ENCODE results near the gene SNRPD2. TPM values are rescaled to one million over a fixed set of nuclear protein-coding genes. Genes with fewer than 3 reads are reported as not detected.
A peak's percentile ranks its signal among the peaks of the same experiment; 100 is the strongest.
"Not testable (repeated sequence)": the region's sequence is repeated elsewhere in the genome, so short reads cannot be mapped to it uniquely, and the experiment has no call there.

The SNRPD2 gene
- total RNA-seq, 4 donors from 2014 or later = 96.0 to 386 (median 310) TPM

DNA sequence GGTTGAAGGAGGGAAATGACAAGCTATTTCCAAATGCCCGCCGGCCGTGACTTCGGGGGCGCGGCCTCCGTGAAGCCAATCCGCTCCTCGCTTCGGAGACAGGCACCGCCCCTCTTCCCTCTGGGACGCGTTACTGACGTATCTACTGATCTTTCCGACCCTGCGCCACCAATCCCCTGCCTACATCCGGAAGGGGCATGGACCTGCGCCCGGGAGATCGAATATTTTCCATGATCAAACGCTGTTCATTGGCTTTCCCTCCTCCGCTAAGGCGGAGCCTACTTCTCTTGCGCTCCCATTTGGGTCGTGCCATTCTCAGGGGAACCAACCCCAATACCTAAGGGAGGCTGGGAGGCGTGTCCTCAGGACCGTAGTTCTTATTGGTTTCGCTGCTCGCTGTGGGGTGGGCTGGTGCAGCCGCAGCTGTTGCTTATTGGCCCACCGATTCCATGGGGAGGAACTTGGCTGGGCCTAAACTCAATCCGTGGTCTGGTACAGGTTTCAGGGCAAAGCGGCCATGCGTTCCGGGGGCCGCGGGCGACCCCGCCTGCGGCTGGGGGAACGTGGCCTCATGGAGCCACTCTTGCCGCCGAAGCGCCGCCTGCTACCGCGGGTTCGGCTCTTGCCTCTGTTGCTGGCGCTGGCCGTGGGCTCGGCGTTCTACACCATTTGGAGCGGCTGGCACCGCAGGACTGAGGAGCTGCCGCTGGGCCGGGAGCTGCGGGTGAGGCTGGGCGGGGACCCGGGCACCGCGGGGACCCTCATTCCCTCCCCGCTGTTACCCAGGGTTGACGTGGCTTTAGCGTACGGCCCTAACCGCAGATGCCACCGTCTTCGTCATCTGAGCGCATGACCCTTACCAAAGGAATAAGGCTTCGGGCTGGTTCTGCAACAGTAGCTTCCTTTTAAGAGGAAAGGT lies 693 bp upstream of the SNRPD2 start, which contains the start of gene QPCTL:
QPCTL (plus strand) TSS at position 480 of the 919 bp plus-strand sequence; CDS start at position 518, 38 bp downstream.
- TF ChIP-seq POLR2A (IDR thresholded peaks at IDR 0.05) = peak; percentile 55 to 62
- TF ChIP-seq, protein P1, sequence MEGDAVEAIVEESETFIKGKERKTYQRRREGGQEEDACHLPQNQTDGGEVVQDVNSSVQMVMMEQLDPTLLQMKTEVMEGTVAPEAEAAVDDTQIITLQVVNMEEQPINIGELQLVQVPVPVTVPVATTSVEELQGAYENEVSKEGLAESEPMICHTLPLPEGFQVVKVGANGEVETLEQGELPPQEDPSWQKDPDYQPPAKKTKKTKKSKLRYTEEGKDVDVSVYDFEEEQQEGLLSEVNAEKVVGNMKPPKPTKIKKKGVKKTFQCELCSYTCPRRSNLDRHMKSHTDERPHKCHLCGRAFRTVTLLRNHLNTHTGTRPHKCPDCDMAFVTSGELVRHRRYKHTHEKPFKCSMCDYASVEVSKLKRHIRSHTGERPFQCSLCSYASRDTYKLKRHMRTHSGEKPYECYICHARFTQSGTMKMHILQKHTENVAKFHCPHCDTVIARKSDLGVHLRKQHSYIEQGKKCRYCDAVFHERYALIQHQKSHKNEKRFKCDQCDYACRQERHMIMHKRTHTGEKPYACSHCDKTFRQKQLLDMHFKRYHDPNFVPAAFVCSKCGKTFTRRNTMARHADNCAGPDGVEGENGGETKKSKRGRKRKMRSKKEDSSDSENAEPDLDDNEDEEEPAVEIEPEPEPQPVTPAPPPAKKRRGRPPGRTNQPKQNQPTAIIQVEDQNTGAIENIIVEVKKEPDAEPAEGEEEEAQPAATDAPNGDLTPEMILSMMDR (IDR thresholded peaks at IDR 0.05) = peak in 1 of 4 experiments; percentile 25
- Histone ChIP-seq H3K36me3 (no peaks in the 10 kb centered on the region), H3K27ac (peak within 1 kb of the TSS; percentile 88 to 90), H3K27me3 (no peaks in the 10 kb centered on the region), H3K9me3 (no peaks in the 10 kb centered on the region), H3K4me1 (no peaks in the 10 kb centered on the region), H3K4me3 (peak within 1 kb of the TSS; percentile 77 to 82)
- intact Hi-C loops (cut with DNase I; ENCODE audit: low total_unique reads) = no loop called here
- DNase-seq = peak; percentile 93 to 97

DNA sequence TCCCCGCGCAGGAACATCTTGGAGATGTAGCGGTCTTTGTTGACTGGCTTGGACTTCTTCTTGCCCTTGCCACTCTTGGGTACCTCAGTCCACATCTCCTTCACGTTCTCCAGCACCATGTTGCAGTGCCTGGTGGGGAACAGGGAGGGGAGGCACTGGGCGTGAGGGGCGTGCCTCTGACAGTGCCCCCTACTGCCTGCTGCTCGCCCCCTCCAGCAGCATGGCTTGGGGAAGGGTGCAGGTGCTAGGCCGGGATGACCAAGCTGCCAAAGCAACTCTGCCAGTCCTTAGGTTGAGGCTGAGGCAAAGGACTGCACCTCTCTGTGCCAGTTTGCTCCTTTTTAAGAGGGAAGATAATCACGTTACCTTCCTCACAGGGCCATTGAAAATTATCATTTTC lies 4.2 kb downstream of the SNRPD2 start:
- TF ChIP-seq, protein P1 (IDR thresholded peaks at IDR 0.05) = no peak
- TF ChIP-seq POLR2A (IDR thresholded peaks at IDR 0.05) = no peak
- Histone ChIP-seq H3K27me3 (no peaks in the 10 kb centered on the region), H3K4me3 (no peak overlapping the region), H3K27ac (no peak overlapping the region), H3K36me3 (no peaks in the 10 kb centered on the region), H3K4me1 (no peaks in the 10 kb centered on the region), H3K9me3 (no peaks in the 10 kb centered on the region)
- intact Hi-C loops (cut with DNase I; ENCODE audit: low total_unique reads) = no loop called here
- no peak for DNase-seq

DNA sequence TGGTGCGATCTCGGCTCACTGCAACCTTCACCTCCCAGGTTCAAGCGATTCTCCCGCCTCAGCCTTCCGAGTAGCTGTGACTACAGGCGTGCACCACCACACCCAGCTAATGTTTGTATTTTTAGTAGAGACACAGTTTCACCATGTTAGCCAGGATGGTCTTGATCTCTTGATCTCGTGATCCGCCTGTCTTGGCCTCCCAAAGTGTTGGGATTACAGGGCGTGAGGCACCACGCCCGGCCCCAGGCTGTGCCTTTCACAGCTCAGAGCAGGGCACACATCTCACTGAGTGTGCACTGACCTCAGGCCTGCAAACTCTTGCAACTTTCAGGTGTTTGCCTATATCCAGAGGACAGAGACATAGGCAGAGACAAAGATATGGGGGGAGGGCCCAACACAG lies 6.7 kb downstream of the SNRPD2 start:
- H3K27ac ChIP-seq; H3K36me3 ChIP-seq; intact Hi-C loops (cut with DNase I; ENCODE audit: low total_unique reads); H3K9me3 ChIP-seq; H3K27me3 ChIP-seq; DNase-seq; H3K4me3 ChIP-seq; H3K4me1 ChIP-seq: not testable (repeated sequence)

DNA sequence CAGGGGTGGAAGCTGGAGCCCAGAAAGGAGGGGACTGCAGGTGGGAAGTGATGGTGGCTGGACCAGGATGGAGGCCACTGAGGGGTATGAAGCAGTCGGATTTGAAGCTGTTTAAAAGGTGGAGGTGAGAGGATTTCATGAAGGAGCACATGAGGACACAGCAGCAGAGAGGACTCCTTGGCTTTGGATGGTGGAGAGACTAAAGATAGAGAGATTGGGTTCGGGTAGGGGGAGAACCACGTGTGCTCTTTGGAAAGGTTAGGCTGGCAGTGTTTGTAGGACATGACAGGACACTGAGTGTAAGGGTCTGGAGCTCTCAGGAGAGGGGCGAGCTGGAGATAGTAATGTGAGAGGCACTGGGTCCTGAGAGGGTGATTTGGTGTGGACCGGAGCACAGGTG lies 8.8 kb downstream of the SNRPD2 start:
- H3K4me1 ChIP-seq = no peaks in the 10 kb centered on the region
- no peak for DNase-seq
- H3K27ac ChIP-seq = no peak overlapping the region
- TF ChIP-seq POLR2A (IDR thresholded peaks at IDR 0.05) = no peak
- TF ChIP-seq, protein P1 (IDR thresholded peaks at IDR 0.05) = no peak
- H3K9me3 ChIP-seq = no peaks in the 10 kb centered on the region
- no peaks in the 10 kb centered on the region for H3K36me3 ChIP-seq
- intact Hi-C loops (cut with DNase I; ENCODE audit: low total_unique reads) = no loop called here
- peaks cover 0 to 11% of the 10 kb centered on the region in 2 donors for H3K27me3 ChIP-seq
- H3K4me3 ChIP-seq = no peak overlapping the region

DNA sequence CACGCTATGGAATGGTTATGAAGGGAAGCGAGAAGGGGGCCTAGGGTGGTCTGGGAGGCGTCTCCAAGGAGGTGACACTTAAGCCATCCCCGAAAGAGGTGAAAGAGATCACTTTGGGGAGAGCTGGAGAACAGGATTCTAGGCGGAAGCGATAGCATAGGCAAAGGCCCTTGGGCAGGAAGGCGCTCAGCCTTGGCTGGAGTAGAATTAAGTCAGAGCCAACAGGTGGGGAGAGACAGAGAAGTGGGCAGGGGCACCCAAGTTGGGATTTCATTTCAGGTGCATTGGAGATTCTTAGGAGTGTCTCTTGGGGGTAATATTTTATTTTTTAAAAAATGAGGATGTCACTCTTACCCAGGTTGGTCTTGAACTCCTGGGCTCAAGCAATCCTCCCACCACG lies 9.6 kb downstream of the SNRPD2 start:
- peaks cover 3 to 19% of the 10 kb centered on the region in 2 donors for H3K27me3 ChIP-seq
- no peaks in the 10 kb centered on the region for H3K36me3 ChIP-seq
- intact Hi-C loops (cut with DNase I; ENCODE audit: low total_unique reads) = no loop called here
- TF ChIP-seq POLR2A (IDR thresholded peaks at IDR 0.05) = no peak
- TF ChIP-seq, protein P1 (IDR thresholded peaks at IDR 0.05) = no peak
- H3K27ac ChIP-seq = peak overlapping the region; percentile 67 to 86
- DNase-seq = no peak
- no peak overlapping the region for H3K4me3 ChIP-seq
- no peaks in the 10 kb centered on the region for H3K9me3 ChIP-seq
- no peaks in the 10 kb centered on the region for H3K4me1 ChIP-seq

All from uterus (tissue), 4 donors.